GM23338 (cell line): ENCODE results near the gene LMAN2L. TPM values are rescaled to one million over a fixed set of nuclear protein-coding genes. Genes with fewer than 3 reads are reported as not detected.

Experiments used
- ATAC-seq: fragments of 200-7000 bp; cut with Tn5 transposase; 3 replicates; pipeline ENCODE4 v1.9.1; 2020
- DNase-seq: peaks from one replicate; pipeline ENCODE4 v3.0.0-alpha.2; 2015; ENCODE audit warnings: low spot score
- H2AFZ ChIP-seq: fragments of 200-600 bp; sonication (generic); 2 replicates; pipeline ENCODE4 v1.8.0; 2016; ENCODE audit warnings: antibody characterized with exemption, mild to moderate bottlenecking, moderate library complexity
- H3F3A ChIP-seq: fragments of 200-600 bp; sonication (generic); replicated peaks from 2 replicates; pipeline ENCODE4 v1.8.0; 2017; ENCODE audit warnings: antibody characterized with exemption, mixed run types, low read depth
- H3K27ac ChIP-seq: fragments of 200-600 bp; sonication (generic); 2 replicates; pipeline ENCODE4 v1.6.1; 2016; ENCODE audit warnings: low read depth
- H3K27me3 ChIP-seq: fragments of 200-600 bp; sonication (generic); 2 replicates; pipeline ENCODE4 v1.8.0; 2016; ENCODE audit warnings: mild to moderate bottlenecking, mixed run types, moderate library complexity; ENCODE audit not compliant: insufficient read depth
- H3K36me3 ChIP-seq: fragments of 200-600 bp; sonication (generic); 2 replicates; pipeline ENCODE4 v1.8.0; 2016; ENCODE audit warnings: mild to moderate bottlenecking; ENCODE audit not compliant: insufficient read depth
- H3K4me1 ChIP-seq: fragments of 200-600 bp; sonication (generic); 2 replicates; pipeline ENCODE4 v1.8.0; 2016; ENCODE audit warnings: mild to moderate bottlenecking, moderate library complexity; ENCODE audit not compliant: insufficient read depth
- H3K4me2 ChIP-seq: fragments of 200-600 bp; sonication (generic); 2 replicates; pipeline ENCODE4 v1.7.1; 2017; ENCODE audit warnings: mixed run types
- H3K4me3 ChIP-seq: fragments of 200-600 bp; sonication (generic); 2 replicates; pipeline ENCODE4 v1.6.1; 2016; ENCODE audit warnings: mixed run types
- H3K79me2 ChIP-seq: fragments of 200-600 bp; sonication (generic); replicated peaks from 2 replicates; pipeline ENCODE4 v1.8.0; 2017; ENCODE audit warnings: mild to moderate bottlenecking; ENCODE audit not compliant: insufficient read depth
- H3K9me2 ChIP-seq: fragments of 200-600 bp; sonication (generic); 2 replicates; pipeline ENCODE4 v1.8.0; 2017; ENCODE audit not compliant: insufficient read depth
- H4K20me1 ChIP-seq: fragments of 200-600 bp; sonication (generic); replicated peaks from 2 replicates; pipeline ENCODE4 v1.8.0; 2017; ENCODE audit warnings: mild to moderate bottlenecking; ENCODE audit not compliant: insufficient read depth
- H3K27ac Mint-ChIP-seq: 2 replicates; pipeline ENCODE4 v1.8.0; 2020; ENCODE audit warnings: inconsistent platforms, mild to moderate bottlenecking, moderate library complexity, mixed read lengths
- H3K27me3 Mint-ChIP-seq: 3 replicates; pipeline ENCODE4 v1.8.0; 2022; ENCODE audit warnings: low read depth, mild to moderate bottlenecking, moderate library complexity, mixed read lengths, inconsistent platforms; ENCODE audit not compliant: insufficient read depth, poor library complexity
- H3K36me3 Mint-ChIP-seq: 3 replicates; pipeline ENCODE4 v1.8.0; 2021; ENCODE audit warnings: low read depth, mild to moderate bottlenecking, inconsistent platforms, moderate library complexity, mixed read lengths
- H3K4me1 Mint-ChIP-seq: 3 replicates; pipeline ENCODE4 v1.8.0; 2020; ENCODE audit warnings: mild to moderate bottlenecking, inconsistent platforms, mixed read lengths
- H3K4me3 Mint-ChIP-seq: 3 replicates; pipeline ENCODE4 v1.8.0; 2021; ENCODE audit warnings: moderate library complexity, mild to moderate bottlenecking, inconsistent platforms, mixed read lengths
- H3K9me3 Mint-ChIP-seq: 3 replicates; pipeline ENCODE4 v1.8.0; 2020; ENCODE audit warnings: moderate library complexity, mild to moderate bottlenecking, inconsistent platforms, mixed read lengths
- CREB1 ChIP-seq: fragments of 250-450 bp; sonication (Bioruptor Pico); IDR thresholded peaks from 2 replicates; pipeline ENCODE4 v1.5.0; 2020; ENCODE audit warnings: low read depth, mild to moderate bottlenecking, moderate library complexity
- EZH2 ChIP-seq: fragments of 200-600 bp; sonication (generic); IDR thresholded peaks from one replicate; pipeline ENCODE4 v1.8.0; 2017; ENCODE audit warnings: antibody characterized with exemption, mild to moderate bottlenecking, low read depth; ENCODE audit not compliant: unreplicated experiment
- EZH2phosphoT487 ChIP-seq: fragments of 200-600 bp; sonication (generic); IDR thresholded peaks from one replicate; pipeline ENCODE4 v1.8.1; 2018; ENCODE audit warnings: antibody characterized with exemption; ENCODE audit not compliant: unreplicated experiment
- NANOG ChIP-seq: IDR thresholded peaks from 2 replicates; pipeline ENCODE4 v1.6.1; 2016; ENCODE audit warnings: antibody characterized with exemption, borderline replicate concordance
- POLR2AphosphoS5 ChIP-seq: IDR thresholded peaks from 2 replicates; pipeline ENCODE4 v1.6.1; 2016; ENCODE audit warnings: antibody characterized with exemption, low read depth
- REST ChIP-seq: IDR thresholded peaks from one replicate; pipeline ENCODE4 v1.6.1; 2018; ENCODE audit warnings: antibody characterized with exemption; ENCODE audit not compliant: unreplicated experiment
- STAT1 ChIP-seq: IDR thresholded peaks from one replicate; pipeline ENCODE4 v1.6.1; 2016; ENCODE audit warnings: antibody characterized with exemption; ENCODE audit not compliant: unreplicated experiment
- ZNF114 ChIP-seq: fragments of 250-450 bp; sonication (Bioruptor Pico); IDR thresholded peaks from 2 replicates; pipeline ENCODE4 v1.5.0; 2020; ENCODE audit warnings: mild to moderate bottlenecking, moderate library complexity
- polyA plus RNA-seq: library from polyadenylated mRNA; unstranded; fragments of >200 nt; fragmentation: Nextera tagmentation; extraction: Ambion mirVana; gene quantifications from 2 replicates; pipeline ENCODE4 v1.2.1, GENCODE V29; 2016
- total RNA-seq: library from RNA; depleted of rRNA; stranded (reverse); fragments of >200 nt; shearing (Covaris generic); gene quantifications from 2 replicates; pipeline ENCODE4 v1.2.3, GENCODE V29; 2014
- TF ChIP-seq, protein P1 (sequence below): fragments of 250-450 bp; sonication (Bioruptor Pico); IDR thresholded peaks from 2 replicates; pipeline ENCODE4 v1.5.0; 2020; ENCODE audit warnings: mild to moderate bottlenecking, moderate library complexity
- TF ChIP-seq, protein P2 (sequence below): IDR thresholded peaks from 2 replicates; pipeline ENCODE4 v1.6.1; 2016; ENCODE audit warnings: antibody characterized with exemption

Gene LMAN2L
- total and polyA plus RNA-seq, 2 experiments from 2014 or later, result 11.8 to 15.8 TPM

DNA sequence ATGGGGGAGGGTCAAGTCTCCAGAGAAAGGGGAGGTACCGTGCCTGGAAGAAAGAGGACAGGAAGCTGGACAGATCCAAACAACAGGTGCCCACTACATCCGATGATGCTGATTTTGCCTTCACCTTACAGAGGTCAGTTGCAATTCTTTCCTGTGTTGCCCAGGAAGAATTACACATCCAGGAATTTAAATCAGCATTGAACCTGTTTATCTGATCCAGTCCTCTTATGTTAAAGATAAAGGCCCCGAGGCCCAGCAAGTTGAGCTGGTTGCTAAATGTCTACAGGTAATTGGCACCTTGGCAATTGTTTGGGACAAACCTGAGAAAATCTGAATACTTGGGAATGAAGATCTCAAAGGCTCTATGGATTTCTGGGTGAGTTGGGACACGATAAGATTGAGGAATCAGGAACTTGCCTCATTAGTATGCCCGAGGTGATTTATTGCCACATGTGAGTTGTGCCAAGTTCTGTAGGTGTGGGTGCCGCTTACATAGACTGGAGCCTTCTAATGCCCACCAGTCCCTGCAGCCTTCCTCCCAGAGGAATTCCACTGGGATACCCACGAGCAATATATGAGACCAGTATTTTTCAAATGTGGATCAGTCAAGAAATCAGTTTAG is 13.9 kb upstream of the LMAN2L start (continued):
- TF ChIP-seq, protein P1, sequence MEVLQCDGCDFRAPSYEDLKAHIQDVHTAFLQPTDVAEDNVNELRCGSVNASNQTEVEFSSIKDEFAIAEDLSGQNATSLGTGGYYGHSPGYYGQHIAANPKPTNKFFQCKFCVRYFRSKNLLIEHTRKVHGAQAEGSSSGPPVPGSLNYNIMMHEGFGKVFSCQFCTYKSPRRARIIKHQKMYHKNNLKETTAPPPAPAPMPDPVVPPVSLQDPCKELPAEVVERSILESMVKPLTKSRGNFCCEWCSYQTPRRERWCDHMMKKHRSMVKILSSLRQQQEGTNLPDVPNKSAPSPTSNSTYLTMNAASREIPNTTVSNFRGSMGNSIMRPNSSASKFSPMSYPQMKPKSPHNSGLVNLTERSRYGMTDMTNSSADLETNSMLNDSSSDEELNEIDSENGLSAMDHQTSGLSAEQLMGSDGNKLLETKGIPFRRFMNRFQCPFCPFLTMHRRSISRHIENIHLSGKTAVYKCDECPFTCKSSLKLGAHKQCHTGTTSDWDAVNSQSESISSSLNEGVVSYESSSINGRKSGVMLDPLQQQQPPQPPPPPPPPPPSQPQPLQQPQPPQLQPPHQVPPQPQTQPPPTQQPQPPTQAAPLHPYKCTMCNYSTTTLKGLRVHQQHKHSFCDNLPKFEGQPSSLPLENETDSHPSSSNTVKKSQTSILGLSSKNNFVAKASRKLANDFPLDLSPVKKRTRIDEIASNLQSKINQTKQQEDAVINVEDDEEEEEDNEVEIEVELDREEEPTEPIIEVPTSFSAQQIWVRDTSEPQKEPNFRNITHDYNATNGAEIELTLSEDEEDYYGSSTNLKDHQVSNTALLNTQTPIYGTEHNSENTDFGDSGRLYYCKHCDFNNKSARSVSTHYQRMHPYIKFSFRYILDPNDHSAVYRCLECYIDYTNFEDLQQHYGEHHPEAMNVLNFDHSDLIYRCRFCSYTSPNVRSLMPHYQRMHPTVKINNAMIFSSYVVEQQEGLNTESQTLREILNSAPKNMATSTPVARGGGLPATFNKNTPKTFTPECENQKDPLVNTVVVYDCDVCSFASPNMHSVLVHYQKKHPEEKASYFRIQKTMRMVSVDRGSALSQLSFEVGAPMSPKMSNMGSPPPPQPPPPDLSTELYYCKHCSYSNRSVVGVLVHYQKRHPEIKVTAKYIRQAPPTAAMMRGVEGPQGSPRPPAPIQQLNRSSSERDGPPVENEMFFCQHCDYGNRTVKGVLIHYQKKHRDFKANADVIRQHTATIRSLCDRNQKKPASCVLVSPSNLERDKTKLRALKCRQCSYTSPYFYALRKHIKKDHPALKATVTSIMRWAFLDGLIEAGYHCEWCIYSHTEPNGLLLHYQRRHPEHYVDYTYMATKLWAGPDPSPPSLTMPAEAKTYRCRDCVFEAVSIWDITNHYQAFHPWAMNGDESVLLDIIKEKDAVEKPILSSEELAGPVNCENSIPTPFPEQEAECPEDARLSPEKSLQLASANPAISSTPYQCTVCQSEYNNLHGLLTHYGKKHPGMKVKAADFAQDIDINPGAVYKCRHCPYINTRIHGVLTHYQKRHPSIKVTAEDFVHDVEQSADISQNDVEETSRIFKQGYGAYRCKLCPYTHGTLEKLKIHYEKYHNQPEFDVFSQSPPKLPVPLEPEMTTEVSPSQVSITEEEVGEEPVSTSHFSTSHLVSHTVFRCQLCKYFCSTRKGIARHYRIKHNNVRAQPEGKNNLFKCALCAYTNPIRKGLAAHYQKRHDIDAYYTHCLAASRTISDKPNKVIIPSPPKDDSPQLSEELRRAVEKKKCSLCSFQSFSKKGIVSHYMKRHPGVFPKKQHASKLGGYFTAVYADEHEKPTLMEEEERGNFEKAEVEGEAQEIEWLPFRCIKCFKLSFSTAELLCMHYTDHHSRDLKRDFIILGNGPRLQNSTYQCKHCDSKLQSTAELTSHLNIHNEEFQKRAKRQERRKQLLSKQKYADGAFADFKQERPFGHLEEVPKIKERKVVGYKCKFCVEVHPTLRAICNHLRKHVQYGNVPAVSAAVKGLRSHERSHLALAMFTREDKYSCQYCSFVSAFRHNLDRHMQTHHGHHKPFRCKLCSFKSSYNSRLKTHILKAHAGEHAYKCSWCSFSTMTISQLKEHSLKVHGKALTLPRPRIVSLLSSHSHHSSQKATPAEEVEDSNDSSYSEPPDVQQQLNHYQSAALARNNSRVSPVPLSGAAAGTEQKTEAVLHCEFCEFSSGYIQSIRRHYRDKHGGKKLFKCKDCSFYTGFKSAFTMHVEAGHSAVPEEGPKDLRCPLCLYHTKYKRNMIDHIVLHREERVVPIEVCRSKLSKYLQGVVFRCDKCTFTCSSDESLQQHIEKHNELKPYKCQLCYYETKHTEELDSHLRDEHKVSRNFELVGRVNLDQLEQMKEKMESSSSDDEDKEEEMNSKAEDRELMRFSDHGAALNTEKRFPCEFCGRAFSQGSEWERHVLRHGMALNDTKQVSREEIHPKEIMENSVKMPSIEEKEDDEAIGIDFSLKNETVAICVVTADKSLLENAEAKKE, result no peak
- TF ChIP-seq STAT1, result no peak

DNA sequence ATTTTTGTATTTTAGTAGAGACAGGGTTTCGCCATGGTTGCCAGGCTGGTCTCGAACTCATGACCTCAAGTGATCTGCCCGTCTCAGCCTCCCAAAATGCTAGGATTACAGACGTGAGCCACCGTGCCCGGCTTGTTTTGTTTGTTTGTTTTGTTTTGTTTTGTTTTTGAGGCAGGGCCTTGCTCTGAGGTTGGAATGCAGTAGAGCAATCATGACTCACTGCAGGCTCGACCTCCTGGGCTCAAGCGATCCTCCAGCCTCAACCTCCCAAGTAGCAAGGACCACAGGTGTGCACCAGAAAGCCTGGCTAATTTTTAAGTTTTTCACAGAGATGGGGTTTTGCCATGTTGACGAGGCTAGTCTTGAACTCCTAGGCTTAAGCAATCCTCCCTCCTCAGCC is 11.9 kb upstream of the LMAN2L start:
- no peak overlapping the region for H3K4me2 ChIP-seq
- TF ChIP-seq EZH2 (no peak), REST (no peak), POLR2AphosphoS5 (no peak), NANOG (no peak), STAT1 (no peak), CREB1 (CRISPR knock-in tag) (no peak), EZH2phosphoT487 (no peak), ZNF114 (CRISPR knock-in tag) (no peak)
- TF ChIP-seq, protein P2, sequence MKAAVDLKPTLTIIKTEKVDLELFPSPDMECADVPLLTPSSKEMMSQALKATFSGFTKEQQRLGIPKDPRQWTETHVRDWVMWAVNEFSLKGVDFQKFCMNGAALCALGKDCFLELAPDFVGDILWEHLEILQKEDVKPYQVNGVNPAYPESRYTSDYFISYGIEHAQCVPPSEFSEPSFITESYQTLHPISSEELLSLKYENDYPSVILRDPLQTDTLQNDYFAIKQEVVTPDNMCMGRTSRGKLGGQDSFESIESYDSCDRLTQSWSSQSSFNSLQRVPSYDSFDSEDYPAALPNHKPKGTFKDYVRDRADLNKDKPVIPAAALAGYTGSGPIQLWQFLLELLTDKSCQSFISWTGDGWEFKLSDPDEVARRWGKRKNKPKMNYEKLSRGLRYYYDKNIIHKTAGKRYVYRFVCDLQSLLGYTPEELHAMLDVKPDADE, result no peak

More for the DNA sequence above, 11.9 kb upstream of the LMAN2L start:
- H3K27me3 ChIP-seq, result no peaks in the 10 kb centered on the region
- no peak overlapping the region for H3K27ac Mint-ChIP-seq
- no peak for DNase-seq
- H3K79me2 ChIP-seq, result no peaks in the 10 kb centered on the region
- ATAC-seq, result no peak
- H2AFZ ChIP-seq, result no peak overlapping the region
- no peaks in the 10 kb centered on the region for H3F3A ChIP-seq
- no peak overlapping the region for H3K4me3 Mint-ChIP-seq
- no peak overlapping the region for H3K27ac ChIP-seq
- H3K36me3 Mint-ChIP-seq, result no peaks in the 10 kb centered on the region
- H3K4me1 Mint-ChIP-seq, result no peaks in the 10 kb centered on the region
- peaks cover 9% of the 10 kb centered on the region for H3K27me3 Mint-ChIP-seq
- no peaks in the 10 kb centered on the region for H3K9me2 ChIP-seq
- H3K9me3 Mint-ChIP-seq, result no peaks in the 10 kb centered on the region
- no peak overlapping the region for H3K4me3 ChIP-seq
- no peaks in the 10 kb centered on the region for H4K20me1 ChIP-seq
- H3K4me1 ChIP-seq, result no peaks in the 10 kb centered on the region
- H3K36me3 ChIP-seq, result no peaks in the 10 kb centered on the region
